Neuronal stem cell (in vitro differentiated cells): Measurements from ENCODE around the gene MT1HL1.

Source experiments
- DNase-seq: peaks from one replicate; pipeline ENCODE4 v3.0.0-alpha.2; 2013; ENCODE audit warnings: low spot score
- H2AFZ ChIP-seq: one replicate; pipeline ENCODE4 v1.6.1; 2013; ENCODE audit warnings: mild to moderate bottlenecking, low read length, inconsistent platforms
- H2AK5ac ChIP-seq: 2 replicates; pipeline ENCODE4 v1.6.1; 2013; ENCODE audit warnings: low read depth, mild to moderate bottlenecking, inconsistent platforms, low read length, moderate library complexity, mixed read lengths
- H2BK120ac ChIP-seq: 2 replicates; pipeline ENCODE4 v1.6.1; 2013; ENCODE audit warnings: low read depth, mild to moderate bottlenecking, inconsistent platforms, low read length, moderate library complexity, mixed read lengths
- H2BK12ac ChIP-seq: one replicate; pipeline ENCODE4 v1.6.1; 2013; ENCODE audit warnings: low read length, inconsistent platforms
- H2BK15ac ChIP-seq: 2 replicates; pipeline ENCODE4 v1.6.1; 2013; ENCODE audit warnings: mild to moderate bottlenecking, low read length, inconsistent platforms, mixed read lengths
- H2BK5ac ChIP-seq: one replicate; pipeline ENCODE4 v1.6.1; 2013; ENCODE audit warnings: inconsistent platforms, mild to moderate bottlenecking, low read length, moderate library complexity
- H3K14ac ChIP-seq: one replicate; pipeline ENCODE4 v1.6.1; 2013; ENCODE audit warnings: low read length, inconsistent platforms
- H3K18ac ChIP-seq: 2 replicates; pipeline ENCODE4 v1.6.1; 2013; ENCODE audit warnings: low read length, inconsistent platforms
- H3K23ac ChIP-seq: 2 replicates; pipeline ENCODE4 v1.6.1; 2013; ENCODE audit warnings: low read depth, mild to moderate bottlenecking, mixed read lengths, low read length, inconsistent platforms; ENCODE audit not compliant: poor library complexity
- H3K27ac ChIP-seq: replicated peaks from 3 replicates; pipeline ENCODE4 v1.5.1; 2013; ENCODE audit warnings: low read length, inconsistent platforms
- H3K27me3 ChIP-seq, 3 experiments: 2 replicates each; pipeline ENCODE4 v1.6.1; 2013; ENCODE audit warnings: low read length in 3 of 3, mild to moderate bottlenecking in 2 of 3, inconsistent platforms in 1 of 3, low read depth in 1 of 3, mixed read lengths in 1 of 3, moderate library complexity in 1 of 3; ENCODE audit not compliant: control insufficient read depth in 3 of 3, insufficient read depth in 3 of 3
- H3K36me3 ChIP-seq, 2 donors: replicated peaks in 1 of 2; 2 replicates each; pipeline ENCODE4 v1.6.1; 2013; ENCODE audit warnings: low read length in 2 of 2; ENCODE audit not compliant: control insufficient read depth in 2 of 2, insufficient read depth in 2 of 2
- H3K4ac ChIP-seq: 2 replicates; pipeline ENCODE4 v1.6.1; 2013; ENCODE audit warnings: inconsistent platforms, mild to moderate bottlenecking, low read length, moderate library complexity
- H3K4me1 ChIP-seq, 2 donors: 1 replicate in 1 of 2; 2 replicates in 1 of 2; pipeline ENCODE4 v1.6.1; 2013; ENCODE audit warnings: low read length in 2 of 2, low read depth in 1 of 2; ENCODE audit not compliant: control insufficient read depth in 2 of 2, insufficient read depth in 1 of 2
- H3K4me2 ChIP-seq: one replicate; pipeline ENCODE4 v1.6.1; 2013; ENCODE audit warnings: mild to moderate bottlenecking, low read length, inconsistent platforms; ENCODE audit not compliant: insufficient read depth, poor library complexity, severe bottlenecking
- H3K4me3 ChIP-seq, 2 donors: 2 replicates each; pipeline ENCODE4 v1.5.1; 2013; ENCODE audit warnings: low read length in 2 of 2, mild to moderate bottlenecking in 2 of 2, inconsistent platforms in 1 of 2, moderate library complexity in 1 of 2
- H3K79me1 ChIP-seq: one replicate; pipeline ENCODE4 v1.6.1; 2013; ENCODE audit warnings: low read depth, mild to moderate bottlenecking, inconsistent platforms, low read length, moderate library complexity
- H3K9ac ChIP-seq: one replicate; pipeline ENCODE4 v1.6.1; 2013; ENCODE audit warnings: mild to moderate bottlenecking, low read depth, low read length, inconsistent platforms; ENCODE audit not compliant: poor library complexity
- H3K9me3 ChIP-seq, 2 donors: replicated peaks in 1 of 2; 2 replicates each; pipeline versions ENCODE3 to v1.6.1; 2013; ENCODE audit warnings: low read length in 2 of 2, mild to moderate bottlenecking in 2 of 2, inconsistent platforms in 1 of 2, low read depth in 1 of 2, mixed read lengths in 1 of 2, moderate library complexity in 1 of 2; ENCODE audit not compliant: control insufficient read depth in 2 of 2, insufficient read depth in 1 of 2
- H4K8ac ChIP-seq: one replicate; pipeline ENCODE4 v1.6.1; 2013; ENCODE audit warnings: low read depth, mild to moderate bottlenecking, inconsistent platforms, low read length, moderate library complexity
- H4K91ac ChIP-seq: one replicate; pipeline ENCODE4 v1.6.1; 2013; ENCODE audit warnings: low read length, low read depth, mild to moderate bottlenecking, inconsistent platforms; ENCODE audit not compliant: poor library complexity
- WGBS, 2 donors: extraction: QIAGEN DNeasy Blood & Tissue Kit; methylation state at CpG; one replicate each; pipeline ENCODE4 v1.1.7; 2013; ENCODE audit warnings: missing lambda C conversion rate in 2 of 2, mixed read lengths in 1 of 2; ENCODE audit not compliant: insufficient read length in 2 of 2, insufficient replicate concordance in 1 of 2; ENCODE audit errors: extremely low coverage in 2 of 2; 5-methylcytosine and 5-hydroxymethylcytosine counted together

Gene MT1HL1

GRCh38 chr1:237025358-237026074 lies 21.3 kb upstream of the MT1HL1 start:
- Histone ChIP-seq H3K4ac (no peak overlapping the region), H3K27me3 (no peaks in the 10 kb centered on the region), H3K18ac (no peak overlapping the region), H3K9me3 (no peaks in the 10 kb centered on the region), H3K27ac (no peak overlapping the region), H2AFZ (no peak overlapping the region), H2BK120ac (no peak overlapping the region), H4K8ac (no peak overlapping the region), H3K4me1 (no peaks in the 10 kb centered on the region), H3K9ac (no peak overlapping the region), H3K4me3 (no peak overlapping the region), H3K23ac (no peak overlapping the region), H3K14ac (no peak overlapping the region), H3K36me3 (no peaks in the 10 kb centered on the region), H2AK5ac (no peak overlapping the region), H3K79me1 (no peaks in the 10 kb centered on the region), H2BK15ac (no peak overlapping the region), H3K4me2 (no peak overlapping the region), H4K91ac (no peak overlapping the region), H2BK12ac (no peak overlapping the region), H2BK5ac (no peak overlapping the region)
- WGBS, 2 donors = 100% methylated on average over 1 of the region's 10 CpGs; no CpG with 5 or more reads in 1 of the 2 donors
- DNase-seq = no peak

DNA sequence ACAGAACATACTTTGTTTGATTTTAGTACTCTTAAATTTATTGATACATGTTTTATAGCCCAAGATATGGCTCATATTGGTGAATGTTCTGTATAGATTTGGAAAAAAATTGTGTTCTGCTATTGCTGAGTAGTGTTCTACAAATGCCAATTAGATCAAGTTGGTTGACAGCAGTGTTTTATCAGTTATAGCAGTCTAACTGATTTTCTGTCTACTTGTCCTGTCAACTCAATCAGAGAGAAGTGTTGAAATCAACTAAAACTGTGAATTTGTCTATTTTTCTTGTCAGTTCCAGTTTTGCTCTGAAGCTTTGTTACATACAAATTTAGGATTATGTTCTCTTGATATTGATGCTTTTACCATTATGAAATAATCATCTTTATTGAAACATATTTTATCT lies 14.7 kb upstream of the MT1HL1 start:
- H3K23ac ChIP-seq = no peak overlapping the region
- no peak overlapping the region for H3K14ac ChIP-seq
- no peak overlapping the region for H2AFZ ChIP-seq
- no peaks in the 10 kb centered on the region for H3K27me3 ChIP-seq
- no peak overlapping the region for H2AK5ac ChIP-seq
- H4K8ac ChIP-seq = no peak overlapping the region
- H3K4me3 ChIP-seq = no peak overlapping the region
- peaks cover 0 to 2% of the 10 kb centered on the region in 2 donors for H3K4me1 ChIP-seq
- H3K4ac ChIP-seq = no peak overlapping the region
- H3K79me1 ChIP-seq = no peaks in the 10 kb centered on the region
- no peak for DNase-seq
- H3K27ac ChIP-seq = no peak overlapping the region
- no peaks in the 10 kb centered on the region for H3K36me3 ChIP-seq
- no peak overlapping the region for H3K9ac ChIP-seq
- no peak overlapping the region for H3K18ac ChIP-seq
- H3K9me3 ChIP-seq = no peaks in the 10 kb centered on the region
- H2BK15ac ChIP-seq = no peak overlapping the region
- H4K91ac ChIP-seq = no peak overlapping the region
- no peak overlapping the region for H2BK120ac ChIP-seq
- H3K4me2 ChIP-seq = no peak overlapping the region
- H2BK12ac ChIP-seq = no peak overlapping the region
- H2BK5ac ChIP-seq = no peak overlapping the region

DNA sequence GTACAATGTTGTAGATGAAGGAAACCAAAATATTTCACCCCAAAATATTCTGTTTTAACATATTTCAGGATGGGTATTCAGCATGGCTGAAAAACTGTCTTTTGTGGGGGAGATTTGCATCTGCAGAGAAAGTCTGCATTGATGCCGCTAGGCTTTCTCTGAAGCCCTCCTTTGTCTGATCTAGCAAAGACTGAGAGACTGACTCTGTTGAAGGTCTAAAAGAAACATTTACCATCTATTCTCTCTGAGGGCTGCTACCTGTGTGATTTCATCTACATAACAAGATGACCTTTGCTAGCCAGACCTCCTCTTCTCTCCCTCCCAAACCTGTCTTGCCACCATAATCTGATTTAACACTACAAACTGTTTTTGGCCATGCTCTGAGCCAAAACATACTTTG lies 12.4 kb upstream of the MT1HL1 start:
- H3K23ac ChIP-seq = no peak overlapping the region
- no peak overlapping the region for H2BK15ac ChIP-seq
- no peak for DNase-seq
- no peak overlapping the region for H2AK5ac ChIP-seq
- H3K9ac ChIP-seq = no peak overlapping the region
- no peak overlapping the region for H2BK5ac ChIP-seq
- H3K4me1 ChIP-seq = peaks cover 0 to 2% of the 10 kb centered on the region in 2 donors
- no peak overlapping the region for H3K27ac ChIP-seq
- no peak overlapping the region for H3K18ac ChIP-seq
- no CpG with 5 or more reads among the region's 1 CpG for WGBS, 2 donors
- peaks cover 0 to 5% (median 0%) of the 10 kb centered on the region in 3 experiments for H3K27me3 ChIP-seq
- H3K4me3 ChIP-seq = no peak overlapping the region
- no peak overlapping the region for H2BK12ac ChIP-seq
- H3K79me1 ChIP-seq = no peaks in the 10 kb centered on the region
- H2AFZ ChIP-seq = no peak overlapping the region
- no peak overlapping the region for H3K14ac ChIP-seq
- no peak overlapping the region for H3K4me2 ChIP-seq
- no peak overlapping the region for H2BK120ac ChIP-seq
- no peaks in the 10 kb centered on the region for H3K36me3 ChIP-seq
- H4K91ac ChIP-seq = no peak overlapping the region
- H4K8ac ChIP-seq = no peak overlapping the region
- no peaks in the 10 kb centered on the region for H3K9me3 ChIP-seq
- no peak overlapping the region for H3K4ac ChIP-seq

GRCh38 chr1:237013608-237014007 lies 9.4 kb upstream of the MT1HL1 start:
- no peak overlapping the region for H2BK120ac ChIP-seq
- no peak overlapping the region for H2BK12ac ChIP-seq
- no peak overlapping the region for H3K27ac ChIP-seq
- no peak overlapping the region for H2BK5ac ChIP-seq
- H3K4me3 ChIP-seq = no peak overlapping the region
- no peak overlapping the region for H2AFZ ChIP-seq
- H3K23ac ChIP-seq = no peak overlapping the region
- no peak overlapping the region for H2AK5ac ChIP-seq
- H3K4me2 ChIP-seq = no peak overlapping the region
- peaks cover 0 to 2% of the 10 kb centered on the region in 2 donors for H3K4me1 ChIP-seq
- no peak overlapping the region for H3K18ac ChIP-seq
- no CpG with 5 or more reads among the region's 5 CpGs for WGBS, 2 donors
- H3K36me3 ChIP-seq = no peaks in the 10 kb centered on the region
- H3K14ac ChIP-seq = no peak overlapping the region
- no peak overlapping the region for H4K91ac ChIP-seq
- H4K8ac ChIP-seq = no peak overlapping the region
- no peaks in the 10 kb centered on the region for H3K9me3 ChIP-seq
- H3K79me1 ChIP-seq = no peaks in the 10 kb centered on the region
- no peak overlapping the region for H2BK15ac ChIP-seq
- no peak overlapping the region for H3K4ac ChIP-seq
- DNase-seq = no peak
- H3K9ac ChIP-seq = no peak overlapping the region
- H3K27me3 ChIP-seq = peaks cover 0 to 5% (median 0%) of the 10 kb centered on the region in 3 experiments
